H1 (cell line): ENCODE data around the gene TXNDC11. TPM values are rescaled to one million over a fixed set of nuclear protein-coding genes. Genes with fewer than 3 reads are reported as not detected.

ENCODE experiments used
- CTCF ChIA-PET: fragments of 300-600 bp; sonication (Branson Sonifier 250); formaldehyde crosslinking; loops from one replicate; lab custom pipeline; 2021; ENCODE audit not compliant: partially characterized antibody; lab: Charles Lee
- POLR2A ChIA-PET: fragments of 300-600 bp; sonication (Branson Sonifier 250); formaldehyde crosslinking; loops from one replicate; lab custom pipeline; 2021; ENCODE audit warnings: inconsistent platforms; ENCODE audit not compliant: partially characterized antibody; lab: Charles Lee
- DNase-seq, 2 experiments: peaks; one replicate each; pipeline versions ENCODE4 v3.0.0 to v3.0.0-alpha.2; 2010 to 2022; ENCODE audit warnings: low spot score in 2 of 2, low read depth in 1 of 2, mixed read lengths in 1 of 2
- FAIRE-seq: peaks from 2 replicates; lab custom pipeline; 2011; peaks lifted over from hg19 to GRCh38; lab: Jason Lieb, UNC
- H2AFZ ChIP-seq: 2 replicates; pipeline ENCODE4 v1.8.1; 2012; ENCODE audit warnings: low read length, inconsistent platforms
- H2AK5ac ChIP-seq: 2 replicates; pipeline ENCODE4 v1.6.1; 2013; ENCODE audit warnings: low read depth, low read length
- H2BK120ac ChIP-seq: replicated peaks from 2 replicates; pipeline ENCODE3; 2013; ENCODE audit warnings: low read depth, low read length, inconsistent platforms
- H2BK12ac ChIP-seq: 2 replicates; pipeline ENCODE4 v1.6.1; 2013; ENCODE audit warnings: low read depth, low read length
- H2BK15ac ChIP-seq: 2 replicates; pipeline ENCODE4 v1.6.1; 2013; ENCODE audit warnings: low read length
- H2BK20ac ChIP-seq: 2 replicates; pipeline ENCODE4 v1.6.1; 2013; ENCODE audit warnings: low read length
- H2BK5ac ChIP-seq: 2 replicates; pipeline ENCODE4 v1.6.1; 2013; ENCODE audit warnings: low read depth, low read length
- H3K14ac ChIP-seq: 2 replicates; pipeline ENCODE4 v1.6.1; 2013; ENCODE audit warnings: inconsistent platforms; ENCODE audit not compliant: insufficient read length
- H3K18ac ChIP-seq: 2 replicates; pipeline ENCODE4 v1.6.1; 2013; ENCODE audit warnings: low read length; ENCODE audit errors: extremely low read depth
- H3K23ac ChIP-seq: 2 replicates; pipeline ENCODE4 v1.6.1; 2013; ENCODE audit warnings: inconsistent platforms; ENCODE audit not compliant: insufficient read length
- H3K23me2 ChIP-seq: 2 replicates; pipeline ENCODE4 v1.6.1; 2013; ENCODE audit warnings: low read depth, low read length
- H3K27ac ChIP-seq: 2 replicates; pipeline ENCODE4 v1.6.1; 2011; ENCODE audit warnings: low read depth, low read length, inconsistent platforms
- H3K27me3 ChIP-seq, 4 experiments: replicated peaks in 1 of 4; 1 replicate in 1 of 4; 2 replicates in 3 of 4; pipeline versions ENCODE4 v1.6.1 to v1.8.1; 2011 to 2013; ENCODE audit warnings: low read length in 3 of 4, mild to moderate bottlenecking in 3 of 4, inconsistent platforms in 2 of 4, mixed read lengths in 2 of 4, moderate library complexity in 1 of 4; ENCODE audit not compliant: control insufficient read depth in 3 of 4, insufficient read depth in 3 of 4; ENCODE audit errors: extremely low read depth in 1 of 4
- H3K36me3 ChIP-seq, 4 experiments: 2 replicates each; pipeline versions ENCODE4 v1.6.1 to v1.8.1; 2011 to 2013; ENCODE audit warnings: mild to moderate bottlenecking in 4 of 4, low read length in 3 of 4, moderate library complexity in 2 of 4, control low read depth in 1 of 4, inconsistent platforms in 1 of 4; ENCODE audit not compliant: insufficient read depth in 4 of 4, control insufficient read depth in 2 of 4
- H3K4ac ChIP-seq: replicated peaks from 2 replicates; pipeline ENCODE3; 2013; ENCODE audit warnings: low read length, low read depth, mixed read lengths, inconsistent platforms; ENCODE audit not compliant: insufficient read length
- H3K4me1 ChIP-seq, 4 experiments: replicated peaks in 1 of 4; 1 replicate in 1 of 4; 2 replicates in 3 of 4; pipeline versions ENCODE4 v1.6.1 to v1.8.1; 2011 to 2013; ENCODE audit warnings: low read length in 3 of 4, inconsistent platforms in 2 of 4, mixed read lengths in 1 of 4; ENCODE audit not compliant: insufficient read depth in 4 of 4, control insufficient read depth in 3 of 4
- H3K4me2 ChIP-seq, 2 experiments: 2 replicates each; pipeline versions ENCODE4 v1.6.1 to v1.8.1; 2011 to 2013; ENCODE audit warnings: low read depth in 2 of 2, low read length in 2 of 2, control low read depth in 1 of 2, inconsistent platforms in 1 of 2, mild to moderate bottlenecking in 1 of 2; ENCODE audit not compliant: insufficient read depth in 1 of 2
- H3K4me3 ChIP-seq, 4 experiments: fragments of 200-600, 300-600 bp in 1 of 4; sonication (generic), shearing (Covaris generic), sonication (Bioruptor Twin) in 1 of 4; 2 replicates each; pipeline versions ENCODE4 v1.5.1 to v1.8.1; 2011 to 2016; ENCODE audit warnings: low read length in 4 of 4, low read depth in 3 of 4, control low read depth in 2 of 4, inconsistent platforms in 2 of 4, mild to moderate bottlenecking in 2 of 4, mixed read lengths in 1 of 4, moderate library complexity in 1 of 4; ENCODE audit not compliant: insufficient read depth in 2 of 4; ENCODE audit errors: extremely low read depth in 1 of 4
- H3K56ac ChIP-seq: replicated peaks from 2 replicates; pipeline ENCODE3; 2013; ENCODE audit warnings: low read depth, mild to moderate bottlenecking, mixed read lengths, low read length, inconsistent platforms; ENCODE audit not compliant: insufficient read length
- H3K79me1 ChIP-seq: 2 replicates; pipeline ENCODE4 v1.6.1; 2013; ENCODE audit warnings: low read depth, low read length, control low read depth
- H3K79me2 ChIP-seq, 2 experiments: 2 replicates each; pipeline versions ENCODE4 v1.6.1 to v1.8.1; 2012 to 2013; ENCODE audit warnings: low read length in 2 of 2, mild to moderate bottlenecking in 2 of 2, inconsistent platforms in 1 of 2; ENCODE audit not compliant: insufficient read depth in 2 of 2, control insufficient read depth in 1 of 2
- H3K9ac ChIP-seq, 4 experiments: replicated peaks in 1 of 4; 1 replicate in 1 of 4; 2 replicates in 3 of 4; pipeline versions ENCODE4 v1.6.1 to v1.8.1; 2011 to 2013; ENCODE audit warnings: low read depth in 3 of 4, low read length in 3 of 4, control low read depth in 2 of 4, mild to moderate bottlenecking in 2 of 4, moderate library complexity in 2 of 4, inconsistent platforms in 1 of 4; ENCODE audit errors: extremely low read depth in 1 of 4
- H3K9me3 ChIP-seq, 2 experiments: 2 replicates each; pipeline versions ENCODE4 v1.6.1 to v1.8.1; 2012 to 2013; ENCODE audit warnings: mild to moderate bottlenecking in 2 of 2, moderate library complexity in 2 of 2, control low read depth in 1 of 2, inconsistent platforms in 1 of 2, low read depth in 1 of 2, low read length in 1 of 2, mixed read lengths in 1 of 2; ENCODE audit not compliant: insufficient read depth in 2 of 2
- H4K20me1 ChIP-seq, 2 experiments: replicated peaks in 1 of 2; 2 replicates each; pipeline versions ENCODE3 to v1.8.1; 2011 to 2013; ENCODE audit warnings: inconsistent platforms in 2 of 2, low read length in 2 of 2, mild to moderate bottlenecking in 1 of 2; ENCODE audit not compliant: insufficient read depth in 2 of 2, control insufficient read depth in 1 of 2
- H4K5ac ChIP-seq: 2 replicates; pipeline ENCODE4 v1.6.1; 2013; ENCODE audit warnings: low read length, low read depth, mixed read lengths, inconsistent platforms; ENCODE audit not compliant: insufficient read length
- H4K8ac ChIP-seq: 2 replicates; pipeline ENCODE4 v1.8.0; 2013; ENCODE audit warnings: mild to moderate bottlenecking, moderate library complexity, low read length, inconsistent platforms; ENCODE audit not compliant: insufficient read depth; ENCODE audit errors: extremely low read depth
- H4K91ac ChIP-seq: replicated peaks from 2 replicates; pipeline ENCODE3; 2013; ENCODE audit warnings: low read length, mixed read lengths, inconsistent platforms; ENCODE audit not compliant: insufficient read length
- CTBP2 ChIP-seq: IDR thresholded peaks from 2 replicates; pipeline ENCODE4 v1.7.0; 2011; ENCODE audit warnings: borderline replicate concordance, mild to moderate bottlenecking, moderate library complexity, mixed read lengths, low read length; ENCODE audit not compliant: insufficient read depth, insufficient read length
- GABPA ChIP-seq: IDR thresholded peaks from 2 replicates; pipeline ENCODE4 v1.6.1; 2011; ENCODE audit warnings: mild to moderate bottlenecking, low read length, moderate library complexity, borderline replicate concordance; ENCODE audit not compliant: insufficient read depth
- HDAC2 ChIP-seq, 2 experiments: fragments of 300-600 bp in 1 of 2; sonication (generic) in 1 of 2; IDR thresholded peaks; 2 replicates each; pipeline ENCODE4 v1.6.1; 2011 to 2012; ENCODE audit warnings: low read depth in 2 of 2, low read length in 2 of 2, mild to moderate bottlenecking in 2 of 2, moderate library complexity in 2 of 2, borderline replicate concordance in 1 of 2, inconsistent platforms in 1 of 2
- HDAC6 ChIP-seq: IDR thresholded peaks from one replicate; pipeline ENCODE4 v1.7.1; 2012; ENCODE audit warnings: low read depth, mild to moderate bottlenecking, inconsistent platforms, low read length, moderate library complexity
- KDM4A ChIP-seq: IDR thresholded peaks from one replicate; pipeline ENCODE4 v1.7.1; 2012; ENCODE audit warnings: low read depth, mild to moderate bottlenecking, moderate library complexity, low read length, inconsistent platforms; ENCODE audit not compliant: severe bottlenecking
- MAX ChIP-seq: IDR thresholded peaks from 2 replicates; pipeline ENCODE4 v1.6.1; 2012; ENCODE audit warnings: inconsistent platforms
- SP1 ChIP-seq: IDR thresholded peaks from 2 replicates; pipeline ENCODE4 v1.6.1; 2011; ENCODE audit warnings: low read depth, low read length
- SP4 ChIP-seq: IDR thresholded peaks from 2 replicates; pipeline ENCODE4 v1.6.1; 2012; ENCODE audit warnings: low read length, inconsistent platforms
- TEAD4 ChIP-seq: IDR thresholded peaks from 2 replicates; pipeline ENCODE4 v1.6.1; 2012; ENCODE audit warnings: low read depth, low read length, inconsistent platforms, mixed read lengths
- whole genome bisulfite sequencing, 2 experiments: shearing (Covaris generic) in 1 of 2; methylation state at CpG; one replicate each; pipeline versions ENCODE4 v1.1.6 to v1.1.7; 2013 to 2015; ENCODE audit warnings: low lambda C conversion rate in 2 of 2, mixed read lengths in 2 of 2, inconsistent platforms in 1 of 2, low coverage in 1 of 2, missing lambda C conversion rate in 1 of 2; ENCODE audit not compliant: insufficient replicate concordance in 2 of 2, insufficient coverage in 1 of 2, insufficient read length in 1 of 2; ENCODE audit errors: extremely low coverage in 1 of 2, missing lambda C conversion rate in 1 of 2; 5-methylcytosine and 5-hydroxymethylcytosine counted together
- polyA plus RNA-seq, 7 experiments: library from polyadenylated mRNA; depleted of rRNA in 3 of 7; stranded (reverse) in 5 of 7; unstranded in 2 of 7; fragments of >200 nt in 5 of 7; fragments of 200-250 nt in 2 of 7; gene quantifications; 1 replicate in 5 of 7; 2 replicates in 1 of 7; 4 replicates in 1 of 7; pipeline versions ENCODE4 v1.2.1 to v1.2.3, GENCODE V29; 2011 to 2013; ENCODE audit warnings: missing spikeins in 2 of 7, mixed read lengths in 2 of 7
- total RNA-seq: library from RNA; stranded (reverse); fragmentation: NEBNext Ultra II Directional; extraction: Animal tissue kit (Norgen Biotek cat#: 25700); gene quantifications from 2 replicates; pipeline ENCODE4 v1.2.1, GENCODE V29; 2021

Gene TXNDC11
- total and polyA plus RNA-seq, 2 of the 8 experiments (the other 6 are each of a cell fraction or from before 2014, with no cell fraction given), result 13.5 to 13.8 TPM

DNA sequence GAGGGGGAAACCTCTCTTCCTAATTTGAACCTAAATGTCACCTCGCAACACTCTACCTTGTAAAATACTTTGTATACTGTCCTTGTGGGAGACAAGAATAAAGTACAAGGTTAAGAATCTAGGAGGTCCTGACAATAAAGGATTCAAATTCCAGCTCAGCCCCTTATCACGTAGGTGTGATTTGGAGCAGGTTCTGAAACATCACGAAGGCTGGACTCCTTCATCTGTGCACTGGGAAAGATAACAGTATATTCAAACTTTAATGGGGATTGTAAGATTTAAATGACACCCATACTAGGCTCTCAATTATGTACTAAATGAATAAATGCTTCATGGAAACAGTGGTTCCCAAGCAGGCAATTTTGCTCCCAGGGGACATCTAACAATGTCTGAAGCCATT is 2.1 kb downstream of the TXNDC11 start:
- no peak overlapping the region for H2BK120ac ChIP-seq
- no peak overlapping the region for H2AK5ac ChIP-seq
- H3K14ac ChIP-seq, result no peak overlapping the region
- H3K79me1 ChIP-seq, result no peaks in the 10 kb centered on the region; the same call in 1 of the 2 replicates
- H3K4ac ChIP-seq, result no peak overlapping the region
- no peak overlapping the region for H2BK5ac ChIP-seq
- peaks cover 0 to 2% (median 0%) of the 10 kb centered on the region in 4 experiments; a peak in 3 of 8 replicates for H3K36me3 ChIP-seq
- H3K4me2 ChIP-seq, result no peak overlapping the region; a peak in 1 of 4 replicates
- no peak overlapping the region for H4K91ac ChIP-seq
- no peaks in the 10 kb centered on the region for H3K9me3 ChIP-seq
- DNase-seq (no peak), FAIRE-seq (no peak)
- POLR2A ChIA-PET, result no interaction called here
- H3K9ac ChIP-seq, result no peak overlapping the region
- H2BK15ac ChIP-seq, result no peak overlapping the region
- H3K4me1 ChIP-seq, result peaks cover 2 to 6% (median 3%) of the 10 kb centered on the region in 4 experiments; a peak in 2 of 7 replicates
- H3K4me3 ChIP-seq, result no peak overlapping the region; a peak in 1 of 8 replicates
- CTCF ChIA-PET, result no interaction called here
- no peak overlapping the region for H4K8ac ChIP-seq
- H3K27ac ChIP-seq, result no peak overlapping the region
- H3K79me2 ChIP-seq, result peaks cover 0 to 34% of the 10 kb centered on the region in 2 experiments; a peak in 2 of 4 replicates
- 88% methylated on average over 3 of the region's 3 CpGs; no CpG with 5 or more reads in 1 of the 2 experiments for WGBS, 2 experiments
- H2BK12ac ChIP-seq, result no peak overlapping the region
- no peak overlapping the region for H3K18ac ChIP-seq
- no peaks in the 10 kb centered on the region; the same call in none of the 2 replicates for H3K23me2 ChIP-seq
- H3K56ac ChIP-seq, result no peak overlapping the region
- H3K27me3 ChIP-seq, result no peaks in the 10 kb centered on the region
- no peaks in the 10 kb centered on the region for H4K20me1 ChIP-seq
- no peak overlapping the region for H2BK20ac ChIP-seq
- no peak overlapping the region for H3K23ac ChIP-seq
- no peak overlapping the region for H2AFZ ChIP-seq
- no peak for TF ChIP-seq KDM4A
- TF ChIP-seq TEAD4, result no peak
- TF ChIP-seq GABPA, result no peak
- TF ChIP-seq SP1, result no peak
- no peak for TF ChIP-seq CTBP2
- TF ChIP-seq SP4, result no peak
- TF ChIP-seq HDAC2 (IDR thresholded peaks at IDR 0.05; ENCODE audit: borderline replicate concordance in 1 of 2, low read depth in 2 of 2, low read length in 2 of 2), result no peak
- no peak for TF ChIP-seq MAX
- no peak for TF ChIP-seq HDAC6
- H4K5ac ChIP-seq, result no peak overlapping the region
